Prostate gland (tissue), 2 donors: ENCODE measurements around the gene NLN. TPM values are rescaled to one million over a fixed set of nuclear protein-coding genes. Genes with fewer than 3 reads are reported as not detected.
A peak's percentile ranks its signal among the peaks of the same experiment; 100 is the strongest.

Experiments
- DNase-seq: peaks from one replicate; pipeline ENCODE4 v3.0.0-alpha.2; 2019; ENCODE audit warnings: low spot score
- H3K27ac ChIP-seq, 2 donors: fragments of 200-600 bp; sonication (generic); 2 replicates each; pipeline ENCODE4 v1.5.1; 2017 to 2019
- H3K27me3 ChIP-seq: fragments of 200-600 bp; sonication (generic); replicated peaks from 2 replicates; pipeline ENCODE4 v1.5.1; 2019; ENCODE audit not compliant: insufficient read depth
- H3K36me3 ChIP-seq, 2 donors: fragments of 200-600 bp; sonication (generic); 1 replicate in 1 of 2; 2 replicates in 1 of 2; pipeline versions ENCODE4 v1.5.1 to v1.8.1; 2017 to 2019
- H3K4me1 ChIP-seq: fragments of 200-600 bp; sonication (generic); replicated peaks from 2 replicates; pipeline ENCODE4 v1.5.1; 2019
- H3K4me3 ChIP-seq, 2 donors: fragments of 200-600 bp; sonication (generic); 2 replicates each; pipeline ENCODE4 v1.5.1; 2017 to 2019
- H3K9me3 ChIP-seq: fragments of 200-600 bp; sonication (generic); 2 replicates; pipeline ENCODE4 v1.5.1; 2017
- CTCF ChIP-seq, 4 experiments: fragments of 200-600 bp in 2 of 4; fragments of 450-650 bp in 2 of 4; sonication (generic) in 2 of 4; IDR thresholded peaks; 1 replicate in 3 of 4; 2 replicates in 1 of 4; pipeline ENCODE4 v1.5.1; 2016 to 2019; ENCODE audit warnings: antibody characterized with exemption in 4 of 4, mild to moderate bottlenecking in 2 of 4, moderate library complexity in 2 of 4
- POLR2A ChIP-seq: fragments of 450-650 bp; IDR thresholded peaks from one replicate; pipeline ENCODE4 v1.6.1; 2016; ENCODE audit warnings: antibody characterized with exemption, mild to moderate bottlenecking
- POLR2AphosphoS5 ChIP-seq: sonication (generic); formaldehyde crosslinking; IDR thresholded peaks from one replicate; pipeline ENCODE4 v1.6.1; 2017; ENCODE audit warnings: antibody characterized with exemption
- WGBS: methylation state at CpG from one replicate; pipeline ENCODE4 v1.1.5; 2018; 5-methylcytosine and 5-hydroxymethylcytosine counted together
- intact Hi-C: fragments of 100-400 bp; cut with DNase I; formaldehyde crosslinking; loops from one replicate; pipeline ENCODE4 v1.14.2; 2022
- total RNA-seq, 2 donors: library from RNA; depleted of rRNA; stranded (reverse); fragments of >200 nt; gene quantifications; one replicate each; pipeline ENCODE4 v1.1.0, GENCODE V29; 2016

Gene NLN
- total RNA-seq, 2 donors from 2014 or later = 10.0 to 10.8 TPM

GRCh38 chr5:65809817-65810531 lies 88.0 kb downstream of the NLN start:
- DNase-seq = peak; percentile 10
- no peaks in the 10 kb centered on the region for H3K4me1 ChIP-seq
- WGBS = 50% methylated on average over 8 of the region's 8 CpGs
- no peaks in the 10 kb centered on the region for H3K36me3 ChIP-seq
- no peak for TF ChIP-seq CTCF (IDR thresholded peaks at IDR 0.05)
- no peak for TF ChIP-seq POLR2A
- no peak for TF ChIP-seq POLR2AphosphoS5
- intact Hi-C loops = no loop called here
- no peak overlapping the region for H3K27ac ChIP-seq
- no peaks in the 10 kb centered on the region for H3K9me3 ChIP-seq
- H3K4me3 ChIP-seq = no peak overlapping the region
- no peaks in the 10 kb centered on the region for H3K27me3 ChIP-seq

GRCh38 chr5:65811004-65811403 lies 89.0 kb downstream of the NLN start:
- no peak for DNase-seq
- Histone ChIP-seq H3K36me3 (no peaks in the 10 kb centered on the region), H3K9me3 (no peaks in the 10 kb centered on the region), H3K27me3 (no peaks in the 10 kb centered on the region), H3K27ac (no peak overlapping the region), H3K4me1 (no peaks in the 10 kb centered on the region), H3K4me3 (no peak overlapping the region)
- intact Hi-C loops = no loop called here
- 66% methylated on average over 3 of the region's 3 CpGs for WGBS
- TF ChIP-seq POLR2AphosphoS5 (no peak), CTCF (IDR thresholded peaks at IDR 0.05) (no peak), POLR2A (no peak)

- no peak for DNase-seq
Observed at GRCh38 chr5:65811885-65812284, 89.9 kb downstream of the NLN start.

GRCh38 chr5:65812648-65813047 lies 90.6 kb downstream of the NLN start:
- Histone ChIP-seq H3K27me3 (no peaks in the 10 kb centered on the region), H3K36me3 (no peaks in the 10 kb centered on the region), H3K9me3 (no peaks in the 10 kb centered on the region), H3K4me3 (no peak overlapping the region), H3K27ac (no peak overlapping the region), H3K4me1 (no peaks in the 10 kb centered on the region)
- DNase-seq = no peak
- WGBS = 58% methylated on average over 2 of the region's 2 CpGs
- no peak for TF ChIP-seq CTCF (IDR thresholded peaks at IDR 0.05)
- no peak for TF ChIP-seq POLR2AphosphoS5
- TF ChIP-seq POLR2A = no peak
- intact Hi-C loops = no loop called here

More at GRCh38 chr5:65811885-65812284, 89.9 kb downstream of the NLN start:
- intact Hi-C loops = no loop called here
- WGBS = 92% methylated on average over 3 of the region's 3 CpGs
- Histone ChIP-seq H3K36me3 (no peaks in the 10 kb centered on the region), H3K27ac (no peak overlapping the region), H3K4me3 (no peak overlapping the region), H3K9me3 (no peaks in the 10 kb centered on the region), H3K4me1 (no peaks in the 10 kb centered on the region), H3K27me3 (no peaks in the 10 kb centered on the region)
- TF ChIP-seq POLR2A (no peak), POLR2AphosphoS5 (no peak), CTCF (IDR thresholded peaks at IDR 0.05) (no peak)

GRCh38 chr5:65813174-65813573 lies 91.2 kb downstream of the NLN start:
- no peaks in the 10 kb centered on the region for H3K27me3 ChIP-seq
- no peaks in the 10 kb centered on the region for H3K36me3 ChIP-seq
- no peak overlapping the region for H3K4me3 ChIP-seq
- H3K27ac ChIP-seq = no peak overlapping the region
- H3K9me3 ChIP-seq = no peaks in the 10 kb centered on the region
- TF ChIP-seq POLR2A = no peak
- no peak for DNase-seq
- intact Hi-C loops = no loop called here
- no peaks in the 10 kb centered on the region for H3K4me1 ChIP-seq
